SH-SY5Y (cell line): ENCODE measurements around the gene ATG14.

Source experiments
- GATA2 ChIP-seq: IDR thresholded peaks from 2 replicates; pipeline ENCODE4 v1.6.1; 2011; ENCODE audit warnings: mild to moderate bottlenecking, low read depth, low read length
- GATA3 ChIP-seq: IDR thresholded peaks from 2 replicates; pipeline ENCODE4 v1.6.1; 2011; ENCODE audit warnings: low read depth, mild to moderate bottlenecking, low read length, moderate library complexity

DNA sequence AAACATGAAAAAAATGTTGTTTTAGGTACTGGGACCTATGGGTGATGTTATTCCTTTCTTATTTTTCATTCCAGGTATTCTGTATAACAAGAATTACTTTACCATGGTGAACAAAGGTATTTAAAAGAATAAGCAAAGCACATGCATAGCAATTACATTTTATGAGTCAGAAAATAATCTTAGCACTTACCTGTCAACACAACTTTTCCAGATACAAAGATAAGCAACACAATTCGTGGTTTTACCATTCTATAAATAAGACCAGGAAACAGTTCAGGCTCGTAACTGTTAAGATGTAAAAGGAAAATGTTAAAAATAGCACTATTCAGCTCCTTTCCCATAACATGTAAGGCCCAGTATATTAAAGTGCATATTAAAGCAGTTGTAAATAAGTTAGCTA is 12.3 kb upstream of the ATG14 start:
- TF ChIP-seq GATA2 (no peak), GATA3 (no peak)
